ENCODE data around the gene ZDHHC24.

ZDHHC24 gene

GRCh38 chr11:66548774-66549630, 3.2 kb upstream of the ZDHHC24 start:
- TF ChIP-seq GLIS3 (CRISPR knock-in tag; IDR thresholded peaks at IDR 0.05) (no peak), ZC3H10 (CRISPR knock-in tag; IDR thresholded peaks at IDR 0.05) (no peak), ARNTL (CRISPR knock-in tag; IDR thresholded peaks at IDR 0.05; ENCODE audit: borderline replicate concordance, low read depth) (no peak), TCF4 (CRISPR knock-in tag; IDR thresholded peaks at IDR 0.05; ENCODE audit: borderline replicate concordance) (no peak), ZFP3 (CRISPR knock-in tag; IDR thresholded peaks at IDR 0.05) (no peak), ZNF70 (CRISPR knock-in tag; IDR thresholded peaks at IDR 0.05) (no peak), TSHZ2 (CRISPR knock-in tag; IDR thresholded peaks at IDR 0.05) (no peak), ISL1 (CRISPR knock-in tag; IDR thresholded peaks at IDR 0.05) (no peak), ZNF8 (CRISPR knock-in tag; IDR thresholded peaks at IDR 0.05) (no peak), CSDC2 (CRISPR knock-in tag; IDR thresholded peaks at IDR 0.05) (no peak), TOX (CRISPR knock-in tag; IDR thresholded peaks at IDR 0.05; ENCODE audit: borderline replicate concordance) (no peak), PATZ1 (CRISPR knock-in tag; IDR thresholded peaks at IDR 0.05; ENCODE audit: borderline replicate concordance) (no peak), POU6F1 (CRISPR knock-in tag; IDR thresholded peaks at IDR 0.05; ENCODE audit: borderline replicate concordance, low read depth) (no peak), SNAI2 (CRISPR knock-in tag; IDR thresholded peaks at IDR 0.05) (no peak), BACH2 (CRISPR knock-in tag; IDR thresholded peaks at IDR 0.05; ENCODE audit: borderline replicate concordance) (no peak), PPARA (CRISPR knock-in tag; IDR thresholded peaks at IDR 0.05; ENCODE audit: borderline replicate concordance) (no peak)
- TF ChIP-seq, protein P1, sequence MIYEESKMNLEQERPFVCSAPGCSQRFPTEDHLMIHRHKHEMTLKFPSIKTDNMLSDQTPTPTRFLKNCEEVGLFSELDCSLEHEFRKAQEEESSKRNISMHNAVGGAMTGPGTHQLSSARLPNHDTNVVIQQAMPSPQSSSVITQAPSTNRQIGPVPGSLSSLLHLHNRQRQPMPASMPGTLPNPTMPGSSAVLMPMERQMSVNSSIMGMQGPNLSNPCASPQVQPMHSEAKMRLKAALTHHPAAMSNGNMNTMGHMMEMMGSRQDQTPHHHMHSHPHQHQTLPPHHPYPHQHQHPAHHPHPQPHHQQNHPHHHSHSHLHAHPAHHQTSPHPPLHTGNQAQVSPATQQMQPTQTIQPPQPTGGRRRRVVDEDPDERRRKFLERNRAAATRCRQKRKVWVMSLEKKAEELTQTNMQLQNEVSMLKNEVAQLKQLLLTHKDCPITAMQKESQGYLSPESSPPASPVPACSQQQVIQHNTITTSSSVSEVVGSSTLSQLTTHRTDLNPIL (CRISPR knock-in tag; IDR thresholded peaks at IDR 0.05; ENCODE audit: low read depth), result no peak
- TF ChIP-seq, protein P2, sequence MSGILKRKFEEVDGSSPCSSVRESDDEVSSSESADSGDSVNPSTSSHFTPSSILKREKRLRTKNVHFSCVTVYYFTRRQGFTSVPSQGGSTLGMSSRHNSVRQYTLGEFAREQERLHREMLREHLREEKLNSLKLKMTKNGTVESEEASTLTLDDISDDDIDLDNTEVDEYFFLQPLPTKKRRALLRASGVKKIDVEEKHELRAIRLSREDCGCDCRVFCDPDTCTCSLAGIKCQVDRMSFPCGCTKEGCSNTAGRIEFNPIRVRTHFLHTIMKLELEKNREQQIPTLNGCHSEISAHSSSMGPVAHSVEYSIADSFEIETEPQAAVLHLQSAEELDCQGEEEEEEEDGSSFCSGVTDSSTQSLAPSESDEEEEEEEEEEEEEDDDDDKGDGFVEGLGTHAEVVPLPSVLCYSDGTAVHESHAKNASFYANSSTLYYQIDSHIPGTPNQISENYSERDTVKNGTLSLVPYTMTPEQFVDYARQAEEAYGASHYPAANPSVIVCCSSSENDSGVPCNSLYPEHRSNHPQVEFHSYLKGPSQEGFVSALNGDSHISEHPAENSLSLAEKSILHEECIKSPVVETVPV (CRISPR knock-in tag; IDR thresholded peaks at IDR 0.05), result no peak
- no peak for ATAC-seq

- TF ChIP-seq ZNF70 (CRISPR knock-in tag; IDR thresholded peaks at IDR 0.05), result no peak
- no peak for TF ChIP-seq ZC3H10 (CRISPR knock-in tag; IDR thresholded peaks at IDR 0.05)
- TF ChIP-seq RARB (CRISPR knock-in tag; IDR thresholded peaks at IDR 0.05), result no peak
Measured at GRCh38 chr11:66548041-66548440, 2.2 kb upstream of the ZDHHC24 start.

GRCh38 chr11:66547662-66548009, 1.8 kb upstream of the ZDHHC24 start:
- ATAC-seq, result no peak
- TF ChIP-seq, protein P1 (CRISPR knock-in tag; IDR thresholded peaks at IDR 0.05; ENCODE audit: low read depth), result no peak
- TF ChIP-seq RARB (CRISPR knock-in tag; IDR thresholded peaks at IDR 0.05), result no peak
- no peak for TF ChIP-seq OSR1 (CRISPR knock-in tag; IDR thresholded peaks at IDR 0.05)
- TF ChIP-seq POU6F1 (CRISPR knock-in tag; IDR thresholded peaks at IDR 0.05; ENCODE audit: borderline replicate concordance, low read depth), result no peak
- no peak for TF ChIP-seq ISL1 (CRISPR knock-in tag; IDR thresholded peaks at IDR 0.05)
- TF ChIP-seq PATZ1 (CRISPR knock-in tag; IDR thresholded peaks at IDR 0.05; ENCODE audit: borderline replicate concordance), result no peak
- TF ChIP-seq ZNF565 (CRISPR knock-in tag; conservative IDR thresholded peaks at IDR 0.05; ENCODE audit: low read depth), result no peak

More at GRCh38 chr11:66548041-66548440, 2.2 kb upstream of the ZDHHC24 start:
- no peak for ATAC-seq

Measured in SK-N-SH treated with all-trans-retinoic acid at 6 μM for 48 hours (cell line).